ENCODE measurements around the gene LNX2.

DNA sequence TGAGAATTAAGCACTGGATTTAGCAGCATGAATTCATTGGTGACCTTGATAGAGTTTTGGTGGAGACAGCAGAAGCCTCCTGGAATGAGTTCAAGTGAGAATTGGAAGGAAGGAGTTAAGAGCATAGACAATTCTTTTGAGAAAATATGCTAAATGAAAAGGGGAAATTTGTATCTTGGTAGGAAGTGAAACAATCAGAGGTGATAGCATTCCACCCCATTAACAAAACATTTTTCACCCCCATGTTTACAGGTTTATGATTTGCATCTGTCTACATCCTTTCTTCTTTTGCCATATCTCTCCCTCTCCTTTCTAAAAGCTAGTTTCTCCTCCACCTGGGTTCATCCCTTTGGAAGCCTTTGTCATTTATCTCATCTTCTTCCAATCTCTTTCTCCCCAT lies 27.5 kb downstream of the LNX2 start:
- TF ChIP-seq, protein P1, sequence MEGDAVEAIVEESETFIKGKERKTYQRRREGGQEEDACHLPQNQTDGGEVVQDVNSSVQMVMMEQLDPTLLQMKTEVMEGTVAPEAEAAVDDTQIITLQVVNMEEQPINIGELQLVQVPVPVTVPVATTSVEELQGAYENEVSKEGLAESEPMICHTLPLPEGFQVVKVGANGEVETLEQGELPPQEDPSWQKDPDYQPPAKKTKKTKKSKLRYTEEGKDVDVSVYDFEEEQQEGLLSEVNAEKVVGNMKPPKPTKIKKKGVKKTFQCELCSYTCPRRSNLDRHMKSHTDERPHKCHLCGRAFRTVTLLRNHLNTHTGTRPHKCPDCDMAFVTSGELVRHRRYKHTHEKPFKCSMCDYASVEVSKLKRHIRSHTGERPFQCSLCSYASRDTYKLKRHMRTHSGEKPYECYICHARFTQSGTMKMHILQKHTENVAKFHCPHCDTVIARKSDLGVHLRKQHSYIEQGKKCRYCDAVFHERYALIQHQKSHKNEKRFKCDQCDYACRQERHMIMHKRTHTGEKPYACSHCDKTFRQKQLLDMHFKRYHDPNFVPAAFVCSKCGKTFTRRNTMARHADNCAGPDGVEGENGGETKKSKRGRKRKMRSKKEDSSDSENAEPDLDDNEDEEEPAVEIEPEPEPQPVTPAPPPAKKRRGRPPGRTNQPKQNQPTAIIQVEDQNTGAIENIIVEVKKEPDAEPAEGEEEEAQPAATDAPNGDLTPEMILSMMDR (conservative IDR thresholded peaks at IDR 0.05; ENCODE audit: low read depth, low read length): no peak
- TF ChIP-seq EZH2 (IDR thresholded peaks at IDR 0.05; ENCODE audit: borderline replicate concordance, low read depth, low read length, poor library complexity, severe bottlenecking): no peak

All from A673 (cell line).